Central memory CD8-positive, alpha-beta T cell (primary cell): ENCODE data around the gene OPN1SW.

Source experiments
- ATAC-seq: fragments of 150-1000 bp; cut with Tn5 transposase; replicated peaks from 2 replicates; pipeline ENCODE4 v1.10.0; 2022; ENCODE audit warnings: mild to moderate bottlenecking, moderate FRiP score, moderate number of reproducible peaks; ENCODE audit not compliant: poor library complexity, severe bottlenecking; ENCODE audit errors: extremely low read depth
- DNase-seq, 2 donors: peaks; one replicate each; pipeline ENCODE4 v3.0.0; 2021; ENCODE audit warnings: low spot score in 2 of 2
- H3K27ac Mint-ChIP-seq: one replicate; pipeline ENCODE4 v1.8.0; 2022; ENCODE audit warnings: low read depth, mild to moderate bottlenecking, moderate library complexity, mixed read lengths
- H3K27me3 Mint-ChIP-seq: one replicate; pipeline ENCODE4 v1.8.0; 2022; ENCODE audit warnings: mixed read lengths
- H3K36me3 Mint-ChIP-seq: one replicate; pipeline ENCODE4 v1.8.0; 2022; ENCODE audit warnings: mild to moderate bottlenecking, moderate library complexity, mixed read lengths; ENCODE audit not compliant: insufficient read depth
- H3K4me1 Mint-ChIP-seq: one replicate; pipeline ENCODE4 v1.8.0; 2022; ENCODE audit warnings: mixed read lengths
- H3K4me3 Mint-ChIP-seq: one replicate; pipeline ENCODE4 v1.8.0; 2022; ENCODE audit warnings: mild to moderate bottlenecking, moderate library complexity, mixed read lengths
- H3K9me3 Mint-ChIP-seq: one replicate; pipeline ENCODE4 v1.8.0; 2022; ENCODE audit warnings: mixed read lengths

OPN1SW gene

GRCh38 chr7:128745706-128746105 is 29.9 kb downstream of the OPN1SW start:
- peaks cover 22% of the 10 kb centered on the region for H3K36me3 Mint-ChIP-seq
- no peaks in the 10 kb centered on the region for H3K9me3 Mint-ChIP-seq
- no peaks in the 10 kb centered on the region for H3K27me3 Mint-ChIP-seq
- H3K4me3 Mint-ChIP-seq: no peak overlapping the region
- H3K4me1 Mint-ChIP-seq: peaks cover 32% of the 10 kb centered on the region
- no peak for ATAC-seq
- DNase-seq: no peak
- H3K27ac Mint-ChIP-seq: no peak overlapping the region

- ATAC-seq (no peak), DNase-seq (no peak)
- no peak overlapping the region for H3K4me3 Mint-ChIP-seq
- no peaks in the 10 kb centered on the region for H3K9me3 Mint-ChIP-seq
- peaks cover 42% of the 10 kb centered on the region for H3K4me1 Mint-ChIP-seq
- peaks cover 19% of the 10 kb centered on the region for H3K36me3 Mint-ChIP-seq
- H3K27me3 Mint-ChIP-seq: no peaks in the 10 kb centered on the region
- no peak overlapping the region for H3K27ac Mint-ChIP-seq
Observed at GRCh38 chr7:128744366-128744905, 31.2 kb downstream of the OPN1SW start.

- peaks cover 50% of the 10 kb centered on the region for H3K4me1 Mint-ChIP-seq
Observed at GRCh38 chr7:128743112-128743772, 32.4 kb downstream of the OPN1SW start.

GRCh38 chr7:128742206-128742605 is 33.4 kb downstream of the OPN1SW start:
- Mint-ChIP-seq H3K27me3 (no peaks in the 10 kb centered on the region), H3K36me3 (peaks cover 18% of the 10 kb centered on the region), H3K9me3 (no peaks in the 10 kb centered on the region), H3K4me3 (no peak overlapping the region), H3K27ac (no peak overlapping the region), H3K4me1 (peaks cover 49% of the 10 kb centered on the region)
- DNase-seq (no peak), ATAC-seq (no peak)

More at GRCh38 chr7:128743112-128743772, 32.4 kb downstream of the OPN1SW start:
- ATAC-seq (no peak), DNase-seq (no peak)
- no peak overlapping the region for H3K4me3 Mint-ChIP-seq
- H3K9me3 Mint-ChIP-seq: no peaks in the 10 kb centered on the region
- no peaks in the 10 kb centered on the region for H3K27me3 Mint-ChIP-seq
- H3K36me3 Mint-ChIP-seq: peaks cover 22% of the 10 kb centered on the region
- no peak overlapping the region for H3K27ac Mint-ChIP-seq

GRCh38 chr7:128741491-128741890 is 34.1 kb downstream of the OPN1SW start:
- no peak for ATAC-seq
- H3K4me1 Mint-ChIP-seq: peaks cover 44% of the 10 kb centered on the region

GRCh38 chr7:128740996-128741395 is 34.6 kb downstream of the OPN1SW start:
- Mint-ChIP-seq H3K9me3 (no peaks in the 10 kb centered on the region), H3K4me1 (peaks cover 44% of the 10 kb centered on the region), H3K27ac (no peak overlapping the region), H3K36me3 (peaks cover 16% of the 10 kb centered on the region), H3K4me3 (no peak overlapping the region), H3K27me3 (no peaks in the 10 kb centered on the region)
- DNase-seq (no peak), ATAC-seq (no peak)

More at GRCh38 chr7:128741491-128741890, 34.1 kb downstream of the OPN1SW start:
- Mint-ChIP-seq H3K9me3 (no peaks in the 10 kb centered on the region), H3K4me3 (no peak overlapping the region), H3K27me3 (no peaks in the 10 kb centered on the region), H3K36me3 (peaks cover 16% of the 10 kb centered on the region), H3K27ac (no peak overlapping the region)
- DNase-seq: no peak

GRCh38 chr7:128739990-128740682 is 35.5 kb downstream of the OPN1SW start:
- Mint-ChIP-seq H3K4me1 (peaks cover 44% of the 10 kb centered on the region), H3K27ac (peak overlapping the region; percentile 98), H3K36me3 (peaks cover 16% of the 10 kb centered on the region), H3K27me3 (no peaks in the 10 kb centered on the region), H3K9me3 (no peaks in the 10 kb centered on the region), H3K4me3 (peak overlapping the region; percentile 100)
- DNase-seq (no peak), ATAC-seq (no peak)

GRCh38 chr7:128739048-128739962 is 36.3 kb downstream of the OPN1SW start, which contains the start of gene CALU:
TSS of gene CALU (plus strand) at chr7:128739359. CDS start at chr7:128748584, 9,225 bp downstream.
- ATAC-seq (peak; percentile 94), DNase-seq (peak; percentile 89)
- H3K9me3 Mint-ChIP-seq: no peaks in the 10 kb centered on the region
- peaks cover 15% of the 10 kb centered on the region for H3K36me3 Mint-ChIP-seq
- peak within 1 kb of the TSS; percentile 100 for H3K4me3 Mint-ChIP-seq
- peaks cover 39% of the 10 kb centered on the region for H3K4me1 Mint-ChIP-seq
- H3K27me3 Mint-ChIP-seq: no peaks in the 10 kb centered on the region
- H3K27ac Mint-ChIP-seq: peak within 1 kb of the TSS; percentile 98

- peak overlapping the region; percentile 98 for H3K27ac Mint-ChIP-seq
- peaks cover 36% of the 10 kb centered on the region for H3K4me1 Mint-ChIP-seq
- peaks cover 15% of the 10 kb centered on the region for H3K36me3 Mint-ChIP-seq
- DNase-seq: peak in 1 of 2 donors; percentile 11
- H3K9me3 Mint-ChIP-seq: no peaks in the 10 kb centered on the region
- no peak for ATAC-seq
- no peaks in the 10 kb centered on the region for H3K27me3 Mint-ChIP-seq
- peak overlapping the region; percentile 100 for H3K4me3 Mint-ChIP-seq
Observed at GRCh38 chr7:128738570-128739047, 37.0 kb downstream of the OPN1SW start.

GRCh38 chr7:128737867-128738385 is 37.7 kb downstream of the OPN1SW start:
- no peaks in the 10 kb centered on the region for H3K27me3 Mint-ChIP-seq
- DNase-seq: no peak
- H3K4me3 Mint-ChIP-seq: peak overlapping the region; percentile 100
- H3K4me1 Mint-ChIP-seq: peaks cover 36% of the 10 kb centered on the region
- ATAC-seq: no peak
- no peaks in the 10 kb centered on the region for H3K9me3 Mint-ChIP-seq
- peaks cover 15% of the 10 kb centered on the region for H3K36me3 Mint-ChIP-seq
- H3K27ac Mint-ChIP-seq: peak overlapping the region; percentile 98

- H3K9me3 Mint-ChIP-seq: no peaks in the 10 kb centered on the region
- DNase-seq: no peak
- H3K4me3 Mint-ChIP-seq: no peak overlapping the region
- peaks cover 15% of the 10 kb centered on the region for H3K36me3 Mint-ChIP-seq
- H3K4me1 Mint-ChIP-seq: peaks cover 36% of the 10 kb centered on the region
- no peak overlapping the region for H3K27ac Mint-ChIP-seq
- ATAC-seq: no peak
- no peaks in the 10 kb centered on the region for H3K27me3 Mint-ChIP-seq
Observed at GRCh38 chr7:128737441-128737840, 38.2 kb downstream of the OPN1SW start.

- peaks cover 13% of the 10 kb centered on the region for H3K36me3 Mint-ChIP-seq
- ATAC-seq: no peak
- H3K9me3 Mint-ChIP-seq: no peaks in the 10 kb centered on the region
- H3K27ac Mint-ChIP-seq: no peak overlapping the region
- no peaks in the 10 kb centered on the region for H3K27me3 Mint-ChIP-seq
- DNase-seq: no peak
- H3K4me1 Mint-ChIP-seq: peaks cover 23% of the 10 kb centered on the region
- no peak overlapping the region for H3K4me3 Mint-ChIP-seq
Observed at GRCh38 chr7:128735436-128735835, 40.2 kb downstream of the OPN1SW start.
